HG03521 (cell line): ENCODE results near the gene SIRPA.
"Not testable (repeated sequence)": the region's sequence is repeated elsewhere in the genome, so short reads cannot be mapped to it uniquely, and the experiment has no call there.

Experiments used
- ATAC-seq: cut with Tn5 transposase; IDR thresholded peaks from one replicate; pipeline ENCODE4 v1.9.1; 2021; ENCODE audit warnings: mild to moderate bottlenecking, moderate library complexity; ENCODE audit not compliant: unreplicated experiment

The SIRPA gene

DNA sequence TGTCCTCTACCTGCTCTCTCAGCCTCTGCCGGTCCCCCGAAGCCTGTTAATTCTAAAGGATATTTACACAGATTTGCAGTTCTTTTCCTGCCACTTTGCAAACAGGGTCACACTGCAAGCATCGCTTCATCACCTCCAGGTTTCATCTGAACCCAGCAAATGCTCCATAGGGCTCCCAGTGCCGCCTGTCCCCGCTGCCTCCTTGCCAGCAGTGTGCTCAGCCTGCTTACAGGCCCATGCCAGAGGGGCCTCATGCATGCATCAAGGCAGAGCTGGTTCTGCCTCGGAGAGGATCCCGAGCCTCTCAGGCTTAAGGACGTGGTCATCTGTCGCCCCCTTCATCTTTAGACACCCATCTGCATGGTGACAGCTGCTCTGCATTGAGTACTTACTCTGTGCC, 10.5 kb downstream of the SIRPA start:
- no peak for ATAC-seq

DNA sequence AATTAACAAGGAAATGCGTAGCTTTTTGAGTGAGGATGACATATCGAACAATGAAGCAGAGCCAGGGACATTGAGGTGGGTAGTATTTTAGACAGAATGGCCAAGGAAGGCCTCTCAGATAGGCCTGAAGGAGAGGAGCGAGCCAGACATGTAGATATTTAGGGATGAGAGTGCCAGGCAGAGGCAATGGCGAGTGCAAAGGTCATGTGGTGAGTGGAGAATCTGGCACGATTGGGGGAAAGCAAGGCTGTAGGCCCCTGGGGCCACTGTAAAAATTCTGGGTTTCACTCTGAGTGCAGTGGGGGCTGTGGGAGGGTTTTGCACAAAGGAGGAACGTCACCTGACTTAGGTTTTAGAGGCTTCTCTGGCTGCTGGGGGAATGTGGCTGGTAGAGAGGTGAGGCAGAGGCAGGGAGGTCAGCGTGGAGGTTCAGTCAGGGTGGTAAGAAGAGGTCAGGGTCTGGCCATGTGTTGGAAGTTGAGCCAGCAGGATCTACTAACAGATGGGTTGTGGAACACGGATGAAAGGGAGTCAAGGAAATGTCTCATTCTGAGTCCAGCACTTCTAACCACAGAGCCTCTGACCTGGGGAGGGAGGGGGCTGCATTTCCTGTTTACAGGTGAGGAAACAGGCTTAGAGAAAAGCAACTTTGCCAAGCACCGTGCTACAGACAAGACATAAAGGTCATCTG, 11.3 kb downstream of the SIRPA start:
- ATAC-seq: no peak

DNA sequence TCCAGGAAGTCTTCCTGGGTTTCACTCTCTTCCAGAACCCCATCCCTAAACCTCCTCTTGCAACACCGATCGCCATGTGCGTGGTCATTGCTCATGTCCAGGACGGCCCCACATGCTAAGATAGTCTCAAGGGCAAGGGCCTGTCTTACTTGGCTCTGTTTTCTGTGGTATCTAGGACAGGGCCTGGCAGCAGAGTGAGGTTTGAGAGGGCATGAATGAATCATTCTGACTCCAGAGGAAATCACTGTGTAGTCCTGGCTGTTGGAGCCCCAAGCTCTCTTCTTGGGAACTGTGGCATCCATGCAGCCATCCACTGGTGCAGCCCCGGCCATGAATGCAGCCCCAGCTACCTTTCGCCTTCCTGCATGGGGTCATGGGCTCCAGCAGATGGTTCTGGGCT, 12.4 kb downstream of the SIRPA start:
- no peak for ATAC-seq

GRCh38 chr20:1908191-1908590, 13.0 kb downstream of the SIRPA start:
- no peak for ATAC-seq

DNA sequence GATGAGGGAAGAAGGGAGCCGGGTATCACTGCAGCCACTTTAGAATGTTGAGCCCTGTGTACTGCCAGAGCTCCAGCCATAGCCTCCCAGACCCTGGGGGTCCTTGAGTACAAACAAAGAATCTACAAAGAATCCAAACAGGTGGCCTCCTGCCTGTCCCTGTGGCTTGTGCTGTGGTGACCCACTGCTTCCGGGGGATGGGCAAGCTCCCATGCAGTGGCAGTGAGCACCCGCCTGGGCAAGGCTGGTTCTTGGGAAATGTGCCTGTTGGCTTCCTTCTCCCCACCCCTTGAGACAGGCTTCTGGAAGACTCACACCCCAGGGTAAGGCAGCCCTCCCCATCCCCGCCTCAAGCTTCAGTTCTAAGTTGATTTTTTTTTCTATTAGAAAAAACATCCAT, 13.9 kb downstream of the SIRPA start:
- no peak for ATAC-seq

DNA sequence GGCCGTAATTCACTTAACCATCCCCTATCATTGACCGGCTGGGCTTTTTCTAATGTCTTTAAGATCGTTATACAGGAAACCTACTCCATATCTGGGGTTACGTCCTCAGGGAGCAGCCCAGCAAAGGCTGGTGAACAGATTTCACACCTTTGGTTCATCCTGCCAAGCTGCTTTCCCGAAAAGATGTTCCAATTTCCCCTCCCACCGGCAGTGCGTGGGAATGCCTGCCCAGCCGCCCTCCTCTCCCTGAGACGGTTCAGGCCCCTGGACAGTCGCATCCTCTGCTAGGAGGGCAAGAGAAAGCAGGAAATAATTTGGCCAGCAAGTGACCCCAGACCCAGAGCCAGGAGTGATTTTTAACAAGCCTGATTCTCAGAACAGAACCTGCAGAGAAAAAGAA, 16.3 kb downstream of the SIRPA start:
- no peak for ATAC-seq

DNA sequence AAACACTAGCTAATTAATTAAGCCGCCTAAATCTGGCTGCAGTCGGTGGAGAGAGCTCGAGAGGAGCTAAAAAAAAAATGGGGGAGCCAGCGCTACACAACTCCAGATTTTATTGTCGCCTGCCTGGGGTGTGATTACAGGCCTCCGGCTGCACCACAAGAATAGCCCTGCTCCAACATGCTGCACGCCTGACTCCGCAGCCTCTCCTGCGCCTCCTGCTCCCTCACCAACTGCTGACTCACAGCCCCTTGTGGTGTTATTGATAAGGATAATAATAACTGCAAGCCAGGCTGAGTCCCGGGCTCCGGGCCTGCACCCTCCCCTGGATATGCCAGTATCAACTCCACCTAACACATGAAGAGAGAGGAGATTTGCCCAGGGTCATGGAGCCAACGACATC, 16.8 kb downstream of the SIRPA start:
- ATAC-seq: no peak

GRCh38 chr20:1912646-1913045, 17.4 kb downstream of the SIRPA start:
- no peak for ATAC-seq

- ATAC-seq: not testable (repeated sequence)
Measured at GRCh38 chr20:1915233-1915632, 20.0 kb downstream of the SIRPA start.

GRCh38 chr20:1915725-1916124, 20.5 kb downstream of the SIRPA start:
- no peak for ATAC-seq

- ATAC-seq: no peak
Measured at GRCh38 chr20:1917786-1918185, 22.6 kb downstream of the SIRPA start.

DNA sequence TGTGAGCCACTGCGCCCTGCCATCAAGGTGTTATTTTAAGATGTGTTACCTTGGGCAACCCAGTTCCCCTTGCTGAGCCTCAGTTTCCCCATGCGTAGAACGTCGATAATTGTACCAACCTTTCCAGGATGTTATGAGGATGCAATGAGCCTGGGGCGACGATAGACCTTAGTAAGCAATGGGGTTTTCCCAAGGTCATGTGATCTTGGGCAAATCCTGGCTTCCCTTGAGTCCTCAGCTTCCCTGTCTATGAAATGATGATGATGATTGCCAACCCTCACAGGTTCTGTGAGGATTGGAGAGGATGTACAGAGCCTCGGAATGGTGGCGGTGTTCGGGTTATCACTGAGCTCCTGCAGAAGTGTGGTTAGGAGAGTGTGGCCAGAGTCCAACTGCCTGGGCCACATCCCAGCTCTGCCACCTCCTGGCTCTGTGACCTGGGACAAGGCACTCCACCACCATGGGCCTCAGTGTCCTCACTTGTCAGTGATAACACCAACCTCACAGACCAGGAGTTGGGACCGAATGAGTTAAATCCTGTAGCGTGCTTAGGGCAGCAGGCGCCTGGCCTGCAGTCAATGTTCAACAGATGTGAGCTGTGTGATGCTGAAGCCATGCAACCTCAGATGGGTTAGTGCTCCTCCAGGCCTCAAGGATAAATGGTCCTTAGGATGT, 23.4 kb downstream of the SIRPA start:
- no peak for ATAC-seq

DNA sequence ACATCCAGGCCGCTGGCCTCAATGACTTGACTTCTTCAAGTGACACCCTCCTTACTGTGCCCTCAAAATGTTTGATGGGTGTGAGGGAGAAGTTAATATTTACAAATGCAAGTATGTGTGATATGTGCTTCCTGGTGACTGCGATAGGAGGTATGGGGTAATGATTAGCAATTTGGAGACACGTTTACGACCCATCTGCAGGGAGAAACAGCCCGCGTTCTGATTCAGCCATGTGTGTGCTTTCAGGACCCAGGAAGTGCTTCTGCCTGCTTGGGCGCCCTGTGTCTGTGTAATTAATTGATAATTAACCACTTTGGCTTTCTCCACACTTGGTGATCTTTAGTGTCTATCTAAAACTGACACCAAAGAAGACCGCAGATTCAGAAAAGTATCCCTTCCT, 25.0 kb downstream of the SIRPA start:
- ATAC-seq: no peak

DNA sequence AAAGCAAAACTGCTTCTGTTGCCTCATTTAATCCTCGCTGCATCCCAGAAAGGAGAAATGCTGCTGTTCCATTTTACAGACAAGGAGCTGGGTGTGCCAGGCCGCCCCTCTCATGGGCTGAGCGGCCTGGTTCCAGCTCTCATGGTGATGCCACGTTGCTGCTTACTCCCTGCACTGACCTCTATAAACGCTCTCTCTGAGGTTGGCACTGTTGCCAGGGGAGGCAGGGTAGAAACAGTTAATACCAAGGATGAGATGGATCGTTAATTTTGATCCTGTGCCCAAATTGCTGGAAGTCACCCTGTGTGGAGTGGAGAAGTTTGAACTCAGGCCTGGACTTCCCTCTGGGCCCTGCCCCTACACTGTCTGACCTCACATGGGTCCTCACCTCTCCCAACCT, 25.6 kb downstream of the SIRPA start:
- ATAC-seq: no peak

GRCh38 chr20:1921985-1922384, 26.8 kb downstream of the SIRPA start:
- not testable (repeated sequence) for ATAC-seq

DNA sequence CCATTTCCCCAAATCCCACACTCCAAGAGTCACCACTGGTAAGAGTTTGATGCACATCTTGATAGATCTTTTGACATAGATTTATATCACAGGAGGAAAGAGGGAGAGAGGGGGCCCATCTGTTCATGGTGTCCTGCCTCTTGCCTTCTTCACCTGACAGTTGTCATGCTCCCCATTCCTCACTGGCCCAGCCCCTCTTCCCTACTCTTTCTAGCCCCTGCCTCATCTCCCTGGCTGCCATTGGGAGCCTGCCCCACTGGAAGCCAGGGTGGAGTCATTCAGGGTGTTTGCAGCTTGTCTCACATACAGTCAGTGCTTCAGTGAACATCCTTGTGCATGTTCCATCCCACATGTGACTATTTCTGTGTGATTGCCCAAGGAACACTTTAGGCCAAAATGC, 27.6 kb downstream of the SIRPA start:
- ATAC-seq: no peak

GRCh38 chr20:1924910-1925861, 30.0 kb downstream of the SIRPA start:
- no peak for ATAC-seq

GRCh38 chr20:1926237-1926636, 31.0 kb downstream of the SIRPA start:
- no peak for ATAC-seq

- no peak for ATAC-seq
Measured at GRCh38 chr20:1927217-1927616, 32.0 kb downstream of the SIRPA start.

DNA sequence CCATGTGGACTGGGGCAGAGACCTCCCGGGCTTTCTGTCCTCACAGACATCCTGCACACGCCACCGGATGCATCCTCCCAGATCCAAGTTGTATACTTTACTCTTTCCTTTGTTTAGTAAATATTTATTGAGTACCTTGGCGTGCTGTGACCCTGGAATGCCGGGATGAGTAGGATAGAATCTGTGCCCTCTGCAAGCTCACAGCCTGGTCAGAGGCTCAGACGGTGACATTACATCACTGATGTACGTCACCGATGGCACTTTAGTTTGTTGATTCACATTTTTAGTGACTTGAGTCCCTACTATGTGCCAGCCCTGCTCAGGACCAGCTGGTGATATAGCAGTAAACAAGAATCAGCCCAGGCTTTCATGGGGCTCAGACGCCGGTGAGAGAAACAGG, 32.9 kb downstream of the SIRPA start:
- ATAC-seq: no peak

DNA sequence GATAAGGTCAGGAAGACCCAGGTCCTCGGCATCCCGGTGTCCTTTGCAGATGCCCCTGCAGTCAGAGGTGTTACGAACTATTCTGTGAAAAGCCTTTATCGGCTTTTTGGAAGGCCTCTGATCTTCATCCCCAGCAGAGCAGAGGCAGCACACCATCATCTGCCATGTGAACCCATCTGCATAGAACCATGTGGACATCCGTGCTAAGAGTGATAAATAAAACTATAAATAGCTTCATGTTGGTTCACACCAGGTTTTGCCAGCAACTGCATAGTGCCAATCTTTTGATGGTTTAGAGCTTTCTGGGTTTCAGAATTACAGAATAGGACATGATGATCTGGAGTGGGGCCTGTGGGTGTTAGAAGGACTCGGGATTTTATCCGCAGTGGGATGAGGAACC, 33.6 kb downstream of the SIRPA start:
- no peak for ATAC-seq

DNA sequence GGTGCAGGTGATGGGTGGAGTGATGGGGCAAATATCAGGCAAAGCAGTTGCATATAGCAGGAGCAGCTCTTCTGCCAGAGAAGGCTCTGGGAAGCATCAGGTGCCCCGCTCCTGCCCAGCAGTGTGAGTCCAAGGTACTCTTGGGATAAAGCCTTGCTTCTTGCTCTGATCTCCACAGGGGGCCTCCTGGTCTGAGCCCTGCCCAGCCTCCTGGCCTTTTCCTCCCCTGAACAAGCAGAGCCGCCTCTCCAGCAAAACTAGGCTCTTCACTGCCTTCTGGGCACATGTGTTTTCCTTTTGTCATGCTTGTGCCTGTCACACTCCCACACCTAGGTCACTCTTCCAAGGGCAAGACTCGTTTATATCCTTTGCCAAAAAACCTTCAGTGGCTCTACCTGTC, 34.3 kb downstream of the SIRPA start:
- no peak for ATAC-seq
